Measurements from ENCODE around the gene SLC35D1.

GRCh38 chr1:66951513-66951912 is 102.4 kb downstream of the SLC35D1 start:
- TF ChIP-seq CTCF (conservative IDR thresholded peaks at IDR 0.05; ENCODE audit: low read length): no peak
- no peak for TF ChIP-seq EZH2phosphoT487 (IDR thresholded peaks at IDR 0.05; ENCODE audit: borderline replicate concordance)

Measured in Loucy (cell line).